ENCODE results near the gene AASDH.

DNA sequence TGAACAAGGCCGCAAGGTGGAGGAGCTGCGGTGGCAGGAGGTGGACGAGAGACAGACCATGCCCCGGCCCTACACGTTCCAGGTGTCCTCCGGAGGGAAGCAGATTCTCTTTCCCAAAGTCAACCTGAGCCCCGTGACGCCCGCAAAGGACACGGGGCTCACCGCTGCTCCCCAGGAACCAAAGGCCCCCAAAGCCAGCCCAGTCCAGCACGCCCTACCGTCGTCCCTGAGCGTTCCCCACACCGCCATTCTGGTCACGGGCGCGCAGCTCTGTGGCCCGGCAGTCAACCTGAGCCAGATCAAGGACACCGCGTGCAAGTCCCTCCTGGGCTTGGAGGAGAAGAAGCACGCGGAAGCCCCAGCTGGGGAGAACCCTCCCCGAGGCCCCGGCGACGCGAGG is 72.2 kb downstream of the AASDH start:
- TF ChIP-seq, protein P1, sequence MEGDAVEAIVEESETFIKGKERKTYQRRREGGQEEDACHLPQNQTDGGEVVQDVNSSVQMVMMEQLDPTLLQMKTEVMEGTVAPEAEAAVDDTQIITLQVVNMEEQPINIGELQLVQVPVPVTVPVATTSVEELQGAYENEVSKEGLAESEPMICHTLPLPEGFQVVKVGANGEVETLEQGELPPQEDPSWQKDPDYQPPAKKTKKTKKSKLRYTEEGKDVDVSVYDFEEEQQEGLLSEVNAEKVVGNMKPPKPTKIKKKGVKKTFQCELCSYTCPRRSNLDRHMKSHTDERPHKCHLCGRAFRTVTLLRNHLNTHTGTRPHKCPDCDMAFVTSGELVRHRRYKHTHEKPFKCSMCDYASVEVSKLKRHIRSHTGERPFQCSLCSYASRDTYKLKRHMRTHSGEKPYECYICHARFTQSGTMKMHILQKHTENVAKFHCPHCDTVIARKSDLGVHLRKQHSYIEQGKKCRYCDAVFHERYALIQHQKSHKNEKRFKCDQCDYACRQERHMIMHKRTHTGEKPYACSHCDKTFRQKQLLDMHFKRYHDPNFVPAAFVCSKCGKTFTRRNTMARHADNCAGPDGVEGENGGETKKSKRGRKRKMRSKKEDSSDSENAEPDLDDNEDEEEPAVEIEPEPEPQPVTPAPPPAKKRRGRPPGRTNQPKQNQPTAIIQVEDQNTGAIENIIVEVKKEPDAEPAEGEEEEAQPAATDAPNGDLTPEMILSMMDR (IDR thresholded peaks at IDR 0.05), result no peak
- TF ChIP-seq POLR2A (IDR thresholded peaks at IDR 0.05; ENCODE audit: low read length) (no peak), RFX5 (IDR thresholded peaks at IDR 0.05) (no peak), RAD21 (conservative IDR thresholded peaks at IDR 0.05 in 1 of 2, IDR thresholded peaks at IDR 0.05 in 1 of 2) (no peak), FOSB (CRISPR knock-in tag; IDR thresholded peaks at IDR 0.05) (no peak)
- TF ChIP-seq, protein P2, sequence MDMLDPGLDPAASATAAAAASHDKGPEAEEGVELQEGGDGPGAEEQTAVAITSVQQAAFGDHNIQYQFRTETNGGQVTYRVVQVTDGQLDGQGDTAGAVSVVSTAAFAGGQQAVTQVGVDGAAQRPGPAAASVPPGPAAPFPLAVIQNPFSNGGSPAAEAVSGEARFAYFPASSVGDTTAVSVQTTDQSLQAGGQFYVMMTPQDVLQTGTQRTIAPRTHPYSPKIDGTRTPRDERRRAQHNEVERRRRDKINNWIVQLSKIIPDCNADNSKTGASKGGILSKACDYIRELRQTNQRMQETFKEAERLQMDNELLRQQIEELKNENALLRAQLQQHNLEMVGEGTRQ (IDR thresholded peaks at IDR 0.05), result no peak
- TF ChIP-seq, protein P3, sequence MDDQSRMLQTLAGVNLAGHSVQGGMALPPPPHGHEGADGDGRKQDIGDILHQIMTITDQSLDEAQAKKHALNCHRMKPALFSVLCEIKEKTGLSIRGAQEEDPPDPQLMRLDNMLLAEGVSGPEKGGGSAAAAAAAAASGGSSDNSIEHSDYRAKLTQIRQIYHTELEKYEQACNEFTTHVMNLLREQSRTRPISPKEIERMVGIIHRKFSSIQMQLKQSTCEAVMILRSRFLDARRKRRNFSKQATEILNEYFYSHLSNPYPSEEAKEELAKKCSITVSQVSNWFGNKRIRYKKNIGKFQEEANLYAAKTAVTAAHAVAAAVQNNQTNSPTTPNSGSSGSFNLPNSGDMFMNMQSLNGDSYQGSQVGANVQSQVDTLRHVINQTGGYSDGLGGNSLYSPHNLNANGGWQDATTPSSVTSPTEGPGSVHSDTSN (IDR thresholded peaks at IDR 0.05), result no peak
- TF ChIP-seq, protein P4, sequence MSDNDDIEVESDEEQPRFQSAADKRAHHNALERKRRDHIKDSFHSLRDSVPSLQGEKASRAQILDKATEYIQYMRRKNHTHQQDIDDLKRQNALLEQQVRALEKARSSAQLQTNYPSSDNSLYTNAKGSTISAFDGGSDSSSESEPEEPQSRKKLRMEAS (IDR thresholded peaks at IDR 0.05), result no peak
- TF ChIP-seq, protein P5, sequence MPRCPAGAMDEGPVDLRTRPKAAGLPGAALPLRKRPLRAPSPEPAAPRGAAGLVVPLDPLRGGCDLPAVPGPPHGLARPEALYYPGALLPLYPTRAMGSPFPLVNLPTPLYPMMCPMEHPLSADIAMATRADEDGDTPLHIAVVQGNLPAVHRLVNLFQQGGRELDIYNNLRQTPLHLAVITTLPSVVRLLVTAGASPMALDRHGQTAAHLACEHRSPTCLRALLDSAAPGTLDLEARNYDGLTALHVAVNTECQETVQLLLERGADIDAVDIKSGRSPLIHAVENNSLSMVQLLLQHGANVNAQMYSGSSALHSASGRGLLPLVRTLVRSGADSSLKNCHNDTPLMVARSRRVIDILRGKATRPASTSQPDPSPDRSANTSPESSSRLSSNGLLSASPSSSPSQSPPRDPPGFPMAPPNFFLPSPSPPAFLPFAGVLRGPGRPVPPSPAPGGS (IDR thresholded peaks at IDR 0.05), result no peak
- TF ChIP-seq, protein P6, sequence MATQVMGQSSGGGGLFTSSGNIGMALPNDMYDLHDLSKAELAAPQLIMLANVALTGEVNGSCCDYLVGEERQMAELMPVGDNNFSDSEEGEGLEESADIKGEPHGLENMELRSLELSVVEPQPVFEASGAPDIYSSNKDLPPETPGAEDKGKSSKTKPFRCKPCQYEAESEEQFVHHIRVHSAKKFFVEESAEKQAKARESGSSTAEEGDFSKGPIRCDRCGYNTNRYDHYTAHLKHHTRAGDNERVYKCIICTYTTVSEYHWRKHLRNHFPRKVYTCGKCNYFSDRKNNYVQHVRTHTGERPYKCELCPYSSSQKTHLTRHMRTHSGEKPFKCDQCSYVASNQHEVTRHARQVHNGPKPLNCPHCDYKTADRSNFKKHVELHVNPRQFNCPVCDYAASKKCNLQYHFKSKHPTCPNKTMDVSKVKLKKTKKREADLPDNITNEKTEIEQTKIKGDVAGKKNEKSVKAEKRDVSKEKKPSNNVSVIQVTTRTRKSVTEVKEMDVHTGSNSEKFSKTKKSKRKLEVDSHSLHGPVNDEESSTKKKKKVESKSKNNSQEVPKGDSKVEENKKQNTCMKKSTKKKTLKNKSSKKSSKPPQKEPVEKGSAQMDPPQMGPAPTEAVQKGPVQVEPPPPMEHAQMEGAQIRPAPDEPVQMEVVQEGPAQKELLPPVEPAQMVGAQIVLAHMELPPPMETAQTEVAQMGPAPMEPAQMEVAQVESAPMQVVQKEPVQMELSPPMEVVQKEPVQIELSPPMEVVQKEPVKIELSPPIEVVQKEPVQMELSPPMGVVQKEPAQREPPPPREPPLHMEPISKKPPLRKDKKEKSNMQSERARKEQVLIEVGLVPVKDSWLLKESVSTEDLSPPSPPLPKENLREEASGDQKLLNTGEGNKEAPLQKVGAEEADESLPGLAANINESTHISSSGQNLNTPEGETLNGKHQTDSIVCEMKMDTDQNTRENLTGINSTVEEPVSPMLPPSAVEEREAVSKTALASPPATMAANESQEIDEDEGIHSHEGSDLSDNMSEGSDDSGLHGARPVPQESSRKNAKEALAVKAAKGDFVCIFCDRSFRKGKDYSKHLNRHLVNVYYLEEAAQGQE (IDR thresholded peaks at IDR 0.05), result no peak
